Heart left ventricle (tissue), 13 donors: ENCODE measurements around the gene HS3ST3B1.

Experiments
- CTCF ChIP-seq, 12 donors: fragments of 200-600 bp; sonication (generic) in 4 of 12; IDR thresholded peaks; one replicate each; pipeline versions ENCODE4 v1.5.0 to v1.8.0; 2018 to 2022; ENCODE audit warnings: antibody characterized with exemption in 12 of 12, mild to moderate bottlenecking in 5 of 12
- POLR2A ChIP-seq, 2 donors: fragments of 450-650 bp; IDR thresholded peaks; one replicate each; pipeline ENCODE4 v1.6.1; 2017; ENCODE audit warnings: antibody characterized with exemption in 2 of 2, mild to moderate bottlenecking in 2 of 2, moderate library complexity in 2 of 2
- donor health status: ischemic (EF 13 %, LVEDD 7.1; RV severe dilation, severe dysfunction).
- donor health status: DM: no; HTN: yes; CAD: no.
- donor health status: DM: no; HTN: no; CAD: no.
- donor health status: ischemic (EF 25% LVEDD 6.9; RV normal size, moderate dysfunction).
- donor health status: ischemic (EF 25% LVEDD 5.7; RV mildly dilated, moderate dysfunction).
- donor health status: ischemic (EF 35%, LVEDD 5.7; RV mildly dilated, moderate dysfunction).
- donor health status: nonischemic (EF 11% LVEDD 7.7; RV severe dilation, severe dysfunction).
- donor health status: DM: yes; HTN: yes; CAD: no.
- donor health status: PGD.
- donor health status: ischemic (EF 29% LVEDD 5.4; RV normal size, mild dysfunction).
- donor health status: nonischemic (EF 23%, LVEDD 6.1; RV moderate dilation, normal function).

GRCh38 chr17:14289162-14289561 lies 11.7 kb upstream of the HS3ST3B1 start:
- TF ChIP-seq POLR2A (IDR thresholded peaks at IDR 0.05) = no peak
- no peak for TF ChIP-seq CTCF (IDR thresholded peaks at IDR 0.05)
